HT-29 (cell line): Measurements from ENCODE around the gene DYNC1H1. TPM values are rescaled to one million over a fixed set of nuclear protein-coding genes. Genes with fewer than 3 reads are reported as not detected.
A peak's percentile ranks its signal among the peaks of the same experiment; 100 is the strongest.
"Not testable (repeated sequence)": the region's sequence is repeated elsewhere in the genome, so short reads cannot be mapped to it uniquely, and the experiment has no call there.

Source experiments
- DNase-seq: peaks from one replicate; pipeline ENCODE4 v3.0.0-alpha.2; 2015; ENCODE audit warnings: low spot score
- total RNA-seq: library from RNA; depleted of rRNA; stranded (reverse); fragments of >200 nt; shearing (Covaris generic); gene quantifications from 2 replicates; pipeline ENCODE4 v1.2.3, GENCODE V29; 2014

DYNC1H1 gene
- total RNA-seq, 1 experiment from 2014 or later, result 181 TPM

- no peak for DNase-seq
Observed at GRCh38 chr14:101963656-101964296, 597 bp upstream of the DYNC1H1 start.

- DNase-seq, result peak; percentile 51
Observed at GRCh38 chr14:101965181-101965544, 790 bp downstream of the DYNC1H1 start.

- DNase-seq, result peak; percentile 6
Observed at GRCh38 chr14:101965770-101966722, 1.7 kb downstream of the DYNC1H1 start.

GRCh38 chr14:101966742-101967141 is 2.4 kb downstream of the DYNC1H1 start:
- DNase-seq, result no peak

DNA sequence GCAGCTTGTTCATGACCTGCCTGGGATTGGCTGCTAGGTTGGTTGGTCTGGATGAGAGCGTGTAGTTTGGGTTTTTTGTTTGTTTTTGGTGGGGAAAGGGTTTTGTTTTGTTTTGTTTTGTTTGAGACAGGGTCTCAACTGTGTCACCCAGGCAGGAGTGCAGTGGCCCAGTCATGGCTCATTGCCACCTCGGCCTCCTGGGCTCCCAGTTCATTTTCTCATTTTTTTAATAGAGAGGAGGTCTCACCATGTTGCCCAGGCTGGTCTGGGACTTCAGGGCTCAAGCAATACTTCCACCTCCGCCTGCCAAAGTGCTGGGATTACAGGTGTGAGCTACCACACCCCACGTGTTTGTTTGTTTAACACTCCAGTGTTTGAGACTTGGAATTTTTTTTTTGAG is 3.8 kb downstream of the DYNC1H1 start:
- DNase-seq, result no peak

- no peak for DNase-seq
Observed at GRCh38 chr14:101969481-101969880, 5.1 kb downstream of the DYNC1H1 start.

- DNase-seq, result no peak
Observed at GRCh38 chr14:101970830-101971400, 6.5 kb downstream of the DYNC1H1 start.

- DNase-seq, result not testable (repeated sequence)
Observed at GRCh38 chr14:101971458-101971857, 7.1 kb downstream of the DYNC1H1 start.

GRCh38 chr14:101972126-101972866 is 7.9 kb downstream of the DYNC1H1 start:
- peak; percentile 89 for DNase-seq

- no peak for DNase-seq
Observed at GRCh38 chr14:101973356-101973755, 9.0 kb downstream of the DYNC1H1 start.

- DNase-seq, result no peak
Observed at GRCh38 chr14:101975231-101975630, 10.9 kb downstream of the DYNC1H1 start.

GRCh38 chr14:101977311-101978071 is 13.1 kb downstream of the DYNC1H1 start:
- no peak for DNase-seq

DNA sequence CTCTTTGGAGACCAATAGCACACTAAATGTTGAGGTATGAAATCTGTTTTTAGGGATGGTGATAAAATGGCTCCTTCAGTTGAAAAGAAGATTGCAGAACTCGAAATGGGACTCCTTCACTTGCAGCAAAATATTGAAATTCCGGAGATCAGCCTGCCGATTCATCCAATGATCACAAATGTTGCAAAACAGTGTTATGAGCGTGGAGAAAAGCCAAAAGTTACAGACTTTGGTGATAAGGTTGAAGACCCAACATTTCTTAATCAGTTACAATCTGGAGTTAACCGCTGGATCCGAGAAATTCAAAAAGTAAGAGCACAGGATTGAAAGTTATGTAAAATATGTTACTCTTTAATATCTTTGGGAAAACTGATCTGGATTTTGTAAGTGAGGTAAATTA is 15.3 kb downstream of the DYNC1H1 start:
- no peak for DNase-seq

- DNase-seq, result no peak
Observed at GRCh38 chr14:101980251-101980650, 15.9 kb downstream of the DYNC1H1 start.

- peak; percentile 28 for DNase-seq
Observed at GRCh38 chr14:101980700-101981099, 16.3 kb downstream of the DYNC1H1 start.

GRCh38 chr14:101982621-101983020 is 18.2 kb downstream of the DYNC1H1 start:
- DNase-seq, result no peak

- not testable (repeated sequence) for DNase-seq
Observed at GRCh38 chr14:101984831-101985230, 20.5 kb downstream of the DYNC1H1 start.

GRCh38 chr14:101985957-101986356 is 21.6 kb downstream of the DYNC1H1 start:
- no peak for DNase-seq

DNA sequence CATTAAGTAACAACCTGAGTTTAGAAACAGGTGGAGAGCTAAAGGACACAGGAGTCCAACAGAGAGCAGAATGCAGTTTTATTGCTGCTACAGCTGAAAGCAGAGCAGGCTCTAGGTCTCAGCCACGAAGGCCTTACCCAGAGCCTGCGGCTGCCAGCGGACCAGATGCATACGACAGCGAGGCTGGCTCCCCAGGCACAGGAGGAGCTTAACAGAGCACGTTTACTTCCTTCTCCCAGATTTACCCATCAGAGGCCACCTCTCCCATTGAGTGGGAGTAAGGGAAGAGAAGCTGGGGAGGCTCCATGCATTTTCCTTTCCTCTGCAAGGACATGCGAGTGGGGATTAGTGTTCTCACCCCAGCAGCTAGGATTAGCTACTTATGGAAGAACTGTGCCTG is 22.6 kb downstream of the DYNC1H1 start:
- no peak for DNase-seq

- DNase-seq, result no peak
Observed at GRCh38 chr14:101988377-101988776, 24.0 kb downstream of the DYNC1H1 start.

DNA sequence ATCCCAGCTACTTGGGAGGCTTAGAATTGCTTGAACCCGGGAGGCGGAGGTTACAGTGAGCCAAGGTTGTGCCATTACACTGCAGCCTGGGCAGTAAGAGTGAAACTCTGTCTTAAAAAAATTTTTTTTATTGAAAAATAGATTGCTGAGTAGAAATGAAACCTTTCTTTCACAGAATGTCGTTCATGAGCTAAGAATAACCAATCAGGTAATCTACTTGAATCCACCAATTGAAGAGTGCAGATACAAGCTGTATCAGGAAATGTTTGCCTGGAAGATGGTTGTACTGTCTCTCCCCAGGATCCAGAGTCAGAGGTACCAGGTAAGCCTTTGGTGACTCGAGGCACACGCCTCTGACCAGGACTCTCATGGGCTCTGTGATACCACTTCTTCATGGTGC is 27.0 kb downstream of the DYNC1H1 start:
- DNase-seq, result no peak
